ENCODE results near the gene METTL21C. TPM values are rescaled to one million over a fixed set of nuclear protein-coding genes. Genes with fewer than 3 reads are reported as not detected.

Gene METTL21C
- total and polyA plus RNA-seq, 8 donors: 0.13 TPM; not detected in 7

GRCh38 chr13:102648046-102648445 lies 46.8 kb downstream of the METTL21C start:
- ATAC-seq: no peak
- H3K27me3 ChIP-seq: no peaks in the 10 kb centered on the region
- no peaks in the 10 kb centered on the region for H3K4me1 ChIP-seq
- no peak for TF ChIP-seq CTCF (IDR thresholded peaks at IDR 0.05)
- no peak for DNase-seq
- intact Hi-C loops (cut with DNase I): no loop called here
- no peaks in the 10 kb centered on the region for H3K9me3 ChIP-seq
- peaks cover 0 to 77% of the 10 kb centered on the region in 2 donors for H3K36me3 ChIP-seq
- H3K27ac ChIP-seq: no peak overlapping the region
- no peak overlapping the region for H3K4me3 ChIP-seq

GRCh38 chr13:102645701-102646100 lies 49.1 kb downstream of the METTL21C start:
- H3K27me3 ChIP-seq: no peaks in the 10 kb centered on the region

GRCh38 chr13:102643656-102644055 lies 51.2 kb downstream of the METTL21C start:
- no peaks in the 10 kb centered on the region for H3K9me3 ChIP-seq
- no peak for TF ChIP-seq CTCF (IDR thresholded peaks at IDR 0.05)
- no peak overlapping the region for H3K4me3 ChIP-seq
- no peak for ATAC-seq
- intact Hi-C loops (cut with DNase I): no loop called here
- H3K4me1 ChIP-seq: no peaks in the 10 kb centered on the region
- no peak for DNase-seq
- no peak overlapping the region for H3K27ac ChIP-seq
- peaks cover 0 to 94% of the 10 kb centered on the region in 2 donors for H3K36me3 ChIP-seq
- no peaks in the 10 kb centered on the region for H3K27me3 ChIP-seq

More at GRCh38 chr13:102645701-102646100, 49.1 kb downstream of the METTL21C start:
- H3K4me3 ChIP-seq: no peak overlapping the region
- peaks cover 0 to 94% of the 10 kb centered on the region in 2 donors for H3K36me3 ChIP-seq
- no peak for DNase-seq
- ATAC-seq: no peak
- no peak overlapping the region for H3K27ac ChIP-seq
- no peak for TF ChIP-seq CTCF (IDR thresholded peaks at IDR 0.05)
- no peaks in the 10 kb centered on the region for H3K9me3 ChIP-seq
- no peaks in the 10 kb centered on the region for H3K4me1 ChIP-seq
- intact Hi-C loops (cut with DNase I): no loop called here

- intact Hi-C loops (cut with DNase I): no loop called here
- Histone ChIP-seq H3K4me3 (no peak overlapping the region), H3K27ac (no peak overlapping the region), H3K9me3 (no peaks in the 10 kb centered on the region), H3K4me1 (no peaks in the 10 kb centered on the region), H3K27me3 (no peaks in the 10 kb centered on the region), H3K36me3 (peaks cover 0 to 96% of the 10 kb centered on the region in 2 donors)
- DNase-seq (peak in 2 of 4 donors; percentile 24 to 38), ATAC-seq (peak; percentile 70)
- TF ChIP-seq CTCF (IDR thresholded peaks at IDR 0.05): no peak
These were observed 52.4 kb downstream of the METTL21C start for GRCh38 chr13:102642475-102642874.

GRCh38 chr13:102642029-102642428 lies 52.8 kb downstream of the METTL21C start:
- no peak overlapping the region for H3K27ac ChIP-seq
- ATAC-seq (no peak), DNase-seq (no peak)
- no peaks in the 10 kb centered on the region for H3K4me1 ChIP-seq
- intact Hi-C loops (cut with DNase I): no loop called here
- H3K9me3 ChIP-seq: no peaks in the 10 kb centered on the region
- no peak for TF ChIP-seq CTCF (IDR thresholded peaks at IDR 0.05)
- H3K4me3 ChIP-seq: no peak overlapping the region
- no peaks in the 10 kb centered on the region for H3K27me3 ChIP-seq
- peaks cover 0 to 96% of the 10 kb centered on the region in 2 donors for H3K36me3 ChIP-seq

All from left lung (tissue), 10 donors.